HG03064 (cell line): ENCODE data around the gene CBY1.
A peak's percentile ranks its signal among the peaks of the same experiment; 100 is the strongest.

Experiments used
- ATAC-seq: cut with Tn5 transposase; IDR thresholded peaks from one replicate; pipeline ENCODE4 v1.9.1; 2021; ENCODE audit warnings: low read depth; ENCODE audit not compliant: unreplicated experiment

CBY1 gene

GRCh38 chr22:38700270-38700788 is 43.9 kb downstream of the CBY1 start:
- ATAC-seq = peak; percentile 15

GRCh38 chr22:38700789-38701628 is 44.6 kb downstream of the CBY1 start, which contains the start of gene JOSD1:
JOSD1 (minus strand) TSS chr22:38700943; CDS start chr22:38699987, 956 bp downstream.
- ATAC-seq = peak; percentile 31

DNA sequence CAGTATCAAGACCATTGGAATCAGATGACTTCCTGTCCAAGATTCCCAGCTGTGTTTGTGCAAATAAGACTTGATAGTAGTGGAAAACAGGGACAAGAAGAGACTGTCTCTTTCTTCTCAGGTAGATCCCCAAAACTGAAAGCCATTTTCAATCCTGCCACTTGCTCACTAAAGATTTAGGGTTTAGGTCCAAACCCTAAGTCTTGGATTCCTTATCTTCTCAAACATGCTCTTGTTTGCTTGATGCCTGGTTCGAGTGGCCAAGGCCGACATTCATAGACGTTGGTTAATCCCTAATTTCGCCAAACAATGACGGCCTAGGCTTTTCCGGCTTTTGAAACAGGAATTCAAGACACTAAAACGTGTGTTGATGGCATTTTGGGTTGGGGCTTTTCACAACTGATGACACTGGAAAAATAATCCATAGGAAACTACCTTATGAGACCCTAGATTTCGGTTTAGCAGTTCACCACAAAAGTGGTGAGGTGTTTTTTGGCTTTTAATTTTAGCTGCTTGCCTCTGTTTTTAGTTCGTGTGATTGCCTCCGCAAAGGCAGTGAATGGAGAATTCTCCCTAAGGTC is 48.3 kb downstream of the CBY1 start:
- ATAC-seq = no peak

DNA sequence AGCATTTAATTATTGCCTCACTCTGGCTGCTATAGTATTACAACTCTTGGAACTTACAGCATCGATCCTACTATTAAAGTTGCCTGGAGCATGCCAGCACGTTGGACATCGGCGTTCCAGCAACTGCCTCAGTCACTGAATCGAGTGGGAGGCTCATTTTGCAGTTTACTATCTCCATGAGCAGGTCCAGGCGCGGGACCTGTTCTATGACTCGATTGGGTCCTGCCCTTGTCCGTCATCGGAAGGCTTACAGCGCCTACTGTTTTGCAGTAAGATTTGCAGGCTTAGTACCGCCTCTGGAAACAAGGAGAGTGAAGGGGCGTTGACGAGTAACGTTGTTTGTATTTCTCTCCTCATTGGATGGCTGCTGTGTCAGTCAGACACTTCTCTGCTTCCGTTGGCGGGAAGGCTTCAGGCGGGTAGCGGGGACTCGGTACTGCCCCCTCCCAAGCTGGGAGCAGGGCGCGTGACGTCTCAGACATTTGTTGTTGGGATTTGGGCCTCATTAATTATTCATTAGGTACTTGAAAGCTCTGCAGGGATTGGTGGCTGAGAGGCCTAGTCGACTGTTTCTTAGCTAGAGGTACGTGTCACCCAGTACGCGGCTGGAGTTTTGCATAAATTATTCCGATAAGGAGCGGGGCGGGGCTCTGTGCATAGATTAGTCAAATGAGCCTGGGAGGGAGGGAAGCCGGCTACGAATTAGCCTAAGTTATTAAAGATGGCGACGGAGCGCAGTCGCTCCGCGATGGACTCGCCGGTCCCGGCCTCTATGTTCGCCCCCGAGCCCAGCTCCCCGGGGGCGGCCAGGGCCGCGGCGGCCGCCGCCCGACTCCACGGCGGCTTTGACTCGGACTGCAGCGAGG is 49.0 kb downstream of the CBY1 start, which contains the start of gene GTPBP1:
Gene GTPBP1 (plus strand): TSS at position 710 of the 866 bp plus-strand sequence. CDS start 12 bp downstream, at position 722.
- peak; percentile 69 for ATAC-seq

DNA sequence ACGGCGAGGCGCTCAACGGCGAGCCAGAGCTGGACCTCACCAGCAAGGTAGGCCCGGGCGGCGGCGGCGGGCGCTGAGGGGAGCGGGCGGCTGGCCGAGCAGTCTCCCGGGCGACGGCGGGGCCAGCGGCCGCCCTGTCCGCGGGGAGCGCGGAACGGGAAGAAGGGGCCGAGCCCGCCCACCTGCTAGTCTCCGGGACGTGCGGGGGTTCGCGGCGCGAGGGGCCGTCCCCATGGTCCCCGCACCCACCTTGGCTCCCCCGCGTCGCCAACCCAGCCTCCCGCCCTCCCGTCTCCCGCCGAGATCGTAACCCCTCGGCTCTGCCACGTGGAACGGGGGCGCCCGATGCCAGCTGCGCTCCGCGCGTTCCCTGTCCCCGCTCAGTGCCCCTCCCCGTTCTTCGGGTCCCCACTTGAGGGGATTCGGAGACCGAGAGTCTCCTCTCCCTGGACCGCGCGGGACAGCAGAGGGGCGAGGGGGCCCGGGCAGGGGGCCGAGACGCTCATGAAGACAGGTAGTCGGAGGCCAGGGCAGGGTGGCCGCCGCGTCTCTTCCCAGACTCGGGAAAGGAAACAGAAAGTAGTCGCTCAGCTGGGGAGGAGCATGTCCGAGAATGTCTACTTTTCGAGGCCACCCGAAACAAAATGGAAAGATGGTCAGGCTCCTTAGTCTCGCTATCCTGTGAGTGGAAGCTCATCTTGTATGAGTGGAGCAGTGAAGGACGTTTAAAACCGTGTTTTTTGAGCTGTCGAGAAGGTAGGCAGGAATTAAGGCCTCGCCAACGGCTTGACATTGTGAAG is 49.9 kb downstream of the CBY1 start:
- no peak for ATAC-seq

- ATAC-seq = no peak
These were observed 50.4 kb downstream of the CBY1 start for GRCh38 chr22:38706901-38707195.

- ATAC-seq = no peak
These were observed 50.9 kb downstream of the CBY1 start for GRCh38 chr22:38707346-38707745.

DNA sequence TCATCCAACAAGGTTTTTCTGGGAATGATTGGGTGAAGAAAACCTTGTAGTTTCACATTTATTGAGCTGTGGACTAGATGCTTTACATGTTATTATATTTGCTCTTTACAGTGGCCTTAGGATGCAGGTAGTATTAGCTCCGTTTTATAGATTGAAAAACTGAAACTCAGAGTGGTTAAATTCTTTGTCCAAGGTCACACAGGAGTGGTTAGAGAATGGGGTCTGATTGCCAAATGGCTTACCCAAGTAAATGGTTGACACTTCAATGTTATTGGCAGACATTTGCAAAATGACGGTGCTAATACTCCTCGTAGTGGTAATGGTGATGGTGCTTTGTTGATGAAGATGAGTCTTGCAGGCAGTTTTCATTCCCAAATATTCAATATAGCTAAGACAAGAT is 51.5 kb downstream of the CBY1 start:
- no peak for ATAC-seq

- no peak for ATAC-seq
These were observed 52.9 kb downstream of the CBY1 start for GRCh38 chr22:38709306-38709705.

DNA sequence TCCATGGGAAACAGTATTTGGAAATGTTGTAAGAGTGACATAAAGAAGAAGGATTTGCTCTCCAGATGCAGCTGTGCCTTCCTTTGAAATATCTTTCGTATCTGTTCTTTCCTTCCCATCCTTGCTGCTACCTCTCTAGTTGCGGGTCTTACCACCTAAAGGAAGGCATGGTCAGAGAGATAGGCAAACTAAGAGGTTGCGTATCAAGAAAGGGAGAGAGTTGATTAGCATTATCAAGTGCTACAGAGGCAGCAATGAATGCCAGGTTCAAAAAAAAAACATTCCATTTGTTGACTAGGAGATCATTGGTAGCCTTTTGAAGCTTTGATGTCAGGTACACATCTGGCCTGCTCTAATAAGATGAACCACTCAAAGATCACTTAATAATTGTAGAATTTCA is 53.9 kb downstream of the CBY1 start:
- no peak for ATAC-seq

GRCh38 chr22:38710866-38711265 is 54.4 kb downstream of the CBY1 start:
- ATAC-seq = no peak

- ATAC-seq = no peak
These were observed 56.2 kb downstream of the CBY1 start for GRCh38 chr22:38712486-38713207.

- no peak for ATAC-seq
These were observed 57.5 kb downstream of the CBY1 start for GRCh38 chr22:38713921-38714320.

- ATAC-seq = no peak
These were observed 58.8 kb downstream of the CBY1 start for GRCh38 chr22:38715176-38715764.

GRCh38 chr22:38715852-38716251 is 59.4 kb downstream of the CBY1 start:
- no peak for ATAC-seq

DNA sequence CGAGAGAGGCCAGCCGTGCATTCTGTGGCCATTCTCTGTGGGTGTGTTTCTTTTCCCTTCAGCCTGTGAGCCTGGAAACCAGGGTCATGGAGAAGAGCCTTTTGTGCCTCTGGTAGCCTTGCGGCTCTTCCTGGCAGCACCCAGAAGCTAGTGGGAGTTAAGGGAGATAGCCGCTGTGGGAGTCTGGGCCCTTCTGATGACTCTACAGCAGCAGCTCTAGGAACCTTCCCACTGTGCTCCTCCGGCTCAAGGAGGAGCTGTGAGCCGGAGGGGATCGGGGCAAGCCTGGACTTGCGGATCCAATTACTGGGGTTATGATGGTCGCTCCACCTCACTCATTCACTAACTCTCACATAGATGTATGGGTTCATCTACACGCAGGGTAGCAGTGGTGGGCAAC is 59.8 kb downstream of the CBY1 start:
- ATAC-seq = no peak

GRCh38 chr22:38716826-38717225 is 60.4 kb downstream of the CBY1 start:
- ATAC-seq = no peak

- no peak for ATAC-seq
These were observed 60.8 kb downstream of the CBY1 start for GRCh38 chr22:38717244-38717643.

- no peak for ATAC-seq
These were observed 62.0 kb downstream of the CBY1 start for GRCh38 chr22:38718414-38718813.
